Kidney glomerular epithelial cell (primary cell): Measurements from ENCODE around the gene EYA2.
A peak's percentile ranks its signal among the peaks of the same experiment; 100 is the strongest.

ENCODE experiments used
- DNase-seq: peaks from one replicate; lab custom pipeline; 2025; lab: John Stamatoyannopoulos, UW

EYA2 gene

GRCh38 chr20:47141941-47142773 is 247.5 kb downstream of the EYA2 start:
- DNase-seq: no peak

- no peak for DNase-seq
Measured at GRCh38 chr20:47142774-47143170, 248.1 kb downstream of the EYA2 start.

- no peak for DNase-seq
Measured at GRCh38 chr20:47143657-47144056, 249.0 kb downstream of the EYA2 start.

GRCh38 chr20:47144463-47144862 is 249.8 kb downstream of the EYA2 start:
- no peak for DNase-seq

- peak; percentile 82 for DNase-seq
Measured at GRCh38 chr20:47146686-47147085, 252.0 kb downstream of the EYA2 start.

GRCh38 chr20:47148059-47148458 is 253.4 kb downstream of the EYA2 start:
- DNase-seq: no peak

GRCh38 chr20:47149939-47150338 is 255.3 kb downstream of the EYA2 start:
- no peak for DNase-seq

- peak; percentile 60 for DNase-seq
Measured at GRCh38 chr20:47150403-47151152, 255.9 kb downstream of the EYA2 start.

- no peak for DNase-seq
Measured at GRCh38 chr20:47152068-47152467, 257.4 kb downstream of the EYA2 start.

GRCh38 chr20:47154089-47154488 is 259.4 kb downstream of the EYA2 start:
- DNase-seq: no peak

GRCh38 chr20:47156301-47157137 is 261.9 kb downstream of the EYA2 start:
- DNase-seq: no peak

- no peak for DNase-seq
Measured at GRCh38 chr20:47159166-47159565, 264.5 kb downstream of the EYA2 start.

GRCh38 chr20:47160240-47160639 is 265.6 kb downstream of the EYA2 start:
- DNase-seq: no peak

- no peak for DNase-seq
Measured at GRCh38 chr20:47160992-47161391, 266.3 kb downstream of the EYA2 start.

- no peak for DNase-seq
Measured at GRCh38 chr20:47161411-47161810, 266.8 kb downstream of the EYA2 start.

- DNase-seq: no peak
Measured at GRCh38 chr20:47164140-47164539, 269.5 kb downstream of the EYA2 start.

GRCh38 chr20:47165376-47165865 is 270.8 kb downstream of the EYA2 start:
- DNase-seq: no peak

GRCh38 chr20:47167846-47168245 is 273.2 kb downstream of the EYA2 start:
- no peak for DNase-seq

GRCh38 chr20:47172579-47172978 is 277.9 kb downstream of the EYA2 start:
- no peak for DNase-seq

- no peak for DNase-seq
Measured at GRCh38 chr20:47173596-47174216, 279.1 kb downstream of the EYA2 start.

- DNase-seq: no peak
Measured at GRCh38 chr20:47174456-47175243, 280.0 kb downstream of the EYA2 start.
